ENCODE data around the gene CUL4A.

The CUL4A gene

GRCh38 chr13:113208421-113209335 lies 735 bp upstream of the CUL4A start, which contains the start of gene PCID2:
Gene PCID2, minus strand, starts transcription at chr13:113208669. Its CDS starts 35 bp downstream, at chr13:113208634.
- peak; percentile 82 for DNase-seq (ENCODE audit: low spot score)

GRCh38 chr13:113209759-113210421 lies 477 bp downstream of the CUL4A start:
- DNase-seq (ENCODE audit: low spot score) = no peak

GRCh38 chr13:113210833-113211232 lies 1.4 kb downstream of the CUL4A start:
- DNase-seq (ENCODE audit: low spot score) = no peak

- no peak for DNase-seq (ENCODE audit: low spot score)
These were observed 2.4 kb downstream of the CUL4A start for GRCh38 chr13:113211774-113212173.

GRCh38 chr13:113216254-113217048 lies 7.0 kb downstream of the CUL4A start:
- DNase-seq (ENCODE audit: low spot score) = peak; percentile 10

- no peak for DNase-seq (ENCODE audit: low spot score)
These were observed 9.2 kb downstream of the CUL4A start for GRCh38 chr13:113218586-113218985.

GRCh38 chr13:113219256-113219940 lies 10.0 kb downstream of the CUL4A start:
- DNase-seq (ENCODE audit: low spot score) = no peak

- no peak for DNase-seq (ENCODE audit: low spot score)
These were observed 10.8 kb downstream of the CUL4A start for GRCh38 chr13:113220141-113220598.

GRCh38 chr13:113220877-113221276 lies 11.5 kb downstream of the CUL4A start:
- no peak for DNase-seq (ENCODE audit: low spot score)

- no peak for DNase-seq (ENCODE audit: low spot score)
These were observed 13.7 kb downstream of the CUL4A start for GRCh38 chr13:113223070-113223469.

GRCh38 chr13:113224486-113224885 lies 15.1 kb downstream of the CUL4A start:
- no peak for DNase-seq (ENCODE audit: low spot score)

GRCh38 chr13:113225515-113225914 lies 16.1 kb downstream of the CUL4A start:
- no peak for DNase-seq (ENCODE audit: low spot score)

GRCh38 chr13:113226873-113227450 lies 17.5 kb downstream of the CUL4A start:
- no peak for DNase-seq (ENCODE audit: low spot score)

GRCh38 chr13:113229161-113229560 lies 19.7 kb downstream of the CUL4A start:
- DNase-seq (ENCODE audit: low spot score) = no peak

- no peak for DNase-seq (ENCODE audit: low spot score)
These were observed 20.4 kb downstream of the CUL4A start for GRCh38 chr13:113229791-113230190.

- no peak for DNase-seq (ENCODE audit: low spot score)
These were observed 22.1 kb downstream of the CUL4A start for GRCh38 chr13:113231306-113232207.

GRCh38 chr13:113232208-113233003 lies 23.0 kb downstream of the CUL4A start:
- DNase-seq (ENCODE audit: low spot score) = no peak

GRCh38 chr13:113233101-113233500 lies 23.7 kb downstream of the CUL4A start:
- DNase-seq (ENCODE audit: low spot score) = no peak

- DNase-seq (ENCODE audit: low spot score) = no peak
These were observed 29.1 kb downstream of the CUL4A start for GRCh38 chr13:113238536-113238935.
